DMS79 (cell line): ENCODE measurements around the gene CFAP100.

Experiments
- DNase-seq: peaks from one replicate; lab custom pipeline; 2025; lab: John Stamatoyannopoulos, UW

CFAP100 gene

DNA sequence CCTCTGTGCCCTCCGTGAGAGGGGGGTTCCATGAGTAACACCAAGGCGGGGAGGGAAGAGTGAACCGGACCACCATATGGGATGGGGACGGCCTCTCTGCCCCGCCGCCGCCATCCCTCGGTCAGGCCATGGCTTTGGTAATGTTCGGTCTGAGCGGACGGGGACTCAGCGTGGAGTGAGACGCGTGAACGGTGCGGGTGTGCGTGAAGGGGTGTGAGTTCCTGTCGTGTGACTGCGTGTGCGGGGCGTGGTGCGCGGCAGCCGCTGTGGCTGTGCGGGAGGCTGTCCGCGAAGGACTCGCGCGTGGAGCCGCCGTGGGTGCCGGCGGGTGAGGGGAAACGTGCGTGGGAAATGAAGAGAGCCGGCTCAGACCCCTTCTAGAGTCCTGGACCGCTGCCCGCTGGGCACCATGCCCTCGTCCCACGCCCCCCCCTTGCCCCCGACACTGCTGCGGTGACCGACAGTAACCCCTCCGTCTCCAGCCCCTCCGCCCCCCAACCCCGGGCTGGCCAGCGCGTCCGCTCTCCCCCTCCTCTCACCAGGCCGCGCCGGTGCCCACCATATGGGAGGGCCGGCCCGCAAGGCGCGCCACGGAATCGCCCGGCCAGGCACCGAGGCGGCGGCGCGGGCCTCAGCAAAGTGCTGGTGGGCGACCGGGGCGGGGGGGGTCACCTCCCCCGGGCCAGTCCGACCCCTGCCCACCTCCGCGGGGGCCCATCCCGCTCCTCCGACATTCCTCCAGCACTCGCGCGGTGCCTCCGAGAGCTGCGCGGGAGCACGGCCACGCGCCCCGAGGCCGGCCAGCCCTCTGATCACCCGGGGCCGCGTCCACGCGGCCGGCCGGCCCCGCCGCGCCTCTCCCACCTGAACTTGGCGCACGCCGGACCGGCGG is 38.1 kb upstream of the CFAP100 start:
- no peak for DNase-seq

DNA sequence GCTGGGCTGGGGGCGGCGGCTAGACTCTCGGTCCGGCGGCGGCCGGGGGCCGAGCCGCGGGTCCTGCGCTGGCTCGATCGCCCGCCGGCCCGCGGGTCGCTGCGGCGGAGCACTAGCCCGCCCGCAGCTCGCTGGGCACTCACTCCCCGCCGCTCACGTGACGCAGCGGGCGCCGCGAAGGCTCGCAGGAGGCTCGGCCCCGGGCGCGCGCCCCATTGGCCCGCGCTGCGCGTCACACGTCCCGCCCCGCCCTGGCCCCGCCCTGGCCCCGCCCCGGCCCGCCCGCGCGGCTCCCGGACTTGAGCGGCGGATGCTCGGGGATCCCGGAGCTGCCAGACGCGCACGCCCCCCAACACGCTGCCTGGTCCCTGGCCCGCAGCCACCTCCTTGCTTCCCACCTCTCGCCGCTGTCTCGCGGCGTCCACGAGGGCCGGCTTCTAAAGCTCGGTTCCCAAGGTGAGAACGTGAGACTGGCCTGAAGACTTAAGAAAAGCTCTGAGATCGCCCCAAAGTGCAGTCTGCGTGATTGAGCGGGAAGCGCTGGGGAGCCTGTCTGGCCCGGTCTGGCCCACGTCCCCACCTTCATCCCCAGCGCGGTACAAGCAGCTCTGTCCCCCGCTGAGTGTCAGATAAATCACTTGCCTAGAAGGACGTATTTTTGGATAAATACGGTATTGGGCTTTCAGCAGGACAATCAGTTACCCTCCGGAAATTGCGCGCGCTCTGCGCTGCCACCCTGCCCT is 37.2 kb upstream of the CFAP100 start, which contains the start of gene KLF15:
KLF15 (minus strand) TSS at position 114 of the 743 bp plus-strand sequence. CDS start 4,486 bp downstream, outside the sequence.
- peak; percentile 31 for DNase-seq

DNA sequence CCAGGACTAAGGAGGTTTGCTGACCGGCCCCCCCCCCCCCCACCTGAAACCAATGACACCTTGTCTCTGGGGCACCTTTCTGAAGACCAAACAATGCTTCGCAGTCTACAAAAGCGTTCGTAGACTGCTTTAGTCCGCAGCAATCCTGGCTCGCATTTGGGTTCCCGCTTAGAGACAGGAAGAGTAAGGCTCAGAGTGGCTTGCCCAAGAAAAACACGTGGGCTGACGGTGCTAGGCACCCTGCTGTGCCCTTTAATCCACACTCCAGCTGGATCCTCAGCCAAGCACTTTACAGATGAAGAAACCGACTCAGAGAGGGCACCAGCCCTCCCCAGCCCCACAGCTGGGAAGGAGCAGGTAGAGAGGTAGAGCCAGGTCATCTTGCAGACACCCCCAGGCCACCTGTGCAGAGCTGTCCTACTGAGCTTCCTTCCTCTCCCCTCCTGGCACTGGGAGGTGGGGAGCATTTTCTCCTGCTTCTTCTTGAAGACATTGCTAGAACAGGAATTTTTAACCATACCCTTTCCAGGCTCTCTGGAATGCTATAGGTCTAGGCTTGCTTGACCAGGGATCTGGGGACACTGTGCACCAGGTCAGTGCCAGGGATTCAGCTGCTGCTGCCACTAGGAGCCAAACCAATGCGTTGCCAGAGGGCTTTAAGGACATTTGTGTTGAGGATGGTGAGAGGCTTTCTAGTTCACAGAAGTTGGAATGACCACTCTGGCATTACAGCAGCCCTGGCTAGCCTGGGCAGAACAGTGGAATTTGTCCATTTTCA is 36.5 kb upstream of the CFAP100 start:
- no peak for DNase-seq

DNA sequence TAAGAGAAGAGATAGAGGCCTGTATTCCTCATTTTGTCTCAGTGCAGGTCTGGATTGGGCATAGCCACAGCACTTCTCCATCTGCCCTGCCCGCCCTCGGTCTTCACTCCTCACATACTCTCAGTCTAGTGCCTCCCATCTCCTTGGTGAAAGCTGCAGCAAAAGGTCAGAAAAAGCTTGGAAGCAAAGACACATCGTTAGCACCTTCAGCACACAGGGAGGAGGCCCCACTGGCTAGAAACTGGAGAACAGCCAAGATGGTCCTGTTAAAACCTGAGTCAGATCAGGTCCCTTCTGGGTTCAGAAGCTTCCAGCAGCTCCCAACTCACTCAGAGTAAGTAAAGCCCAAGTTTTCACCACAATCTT is 35.9 kb upstream of the CFAP100 start:
- no peak for DNase-seq

DNA sequence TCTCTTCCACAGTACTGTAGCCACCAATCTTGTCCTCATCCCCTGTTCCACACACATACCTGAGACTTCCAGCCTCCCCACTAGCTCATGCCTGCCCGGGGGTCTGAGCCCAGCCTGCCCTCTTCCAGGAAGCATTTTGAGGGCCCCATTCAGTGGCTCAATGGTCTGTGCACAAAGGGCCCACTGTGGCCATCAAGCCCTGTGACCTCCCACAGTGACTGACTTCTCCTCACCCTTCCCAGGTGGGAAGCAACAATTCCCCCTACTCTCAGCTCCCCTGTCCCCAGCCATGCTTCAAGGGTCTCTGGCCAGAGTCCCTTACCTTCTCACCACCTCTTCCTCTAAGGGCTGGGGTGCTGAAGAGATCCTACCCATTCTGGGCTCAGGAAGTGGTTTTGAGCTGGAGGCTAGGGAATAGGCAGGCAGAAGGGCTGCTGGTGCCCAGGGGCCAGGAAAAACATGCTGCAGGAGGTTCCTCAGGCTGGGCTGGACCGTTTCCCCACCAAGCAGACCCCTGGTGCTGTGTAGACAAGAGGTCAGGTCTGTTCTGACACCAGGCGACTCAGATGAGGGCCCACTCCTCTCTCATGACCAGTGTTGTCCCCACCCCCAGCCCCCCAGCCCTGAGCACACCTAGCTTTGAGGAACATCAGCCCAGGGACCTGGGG is 34.5 kb upstream of the CFAP100 start:
- no peak for DNase-seq

DNA sequence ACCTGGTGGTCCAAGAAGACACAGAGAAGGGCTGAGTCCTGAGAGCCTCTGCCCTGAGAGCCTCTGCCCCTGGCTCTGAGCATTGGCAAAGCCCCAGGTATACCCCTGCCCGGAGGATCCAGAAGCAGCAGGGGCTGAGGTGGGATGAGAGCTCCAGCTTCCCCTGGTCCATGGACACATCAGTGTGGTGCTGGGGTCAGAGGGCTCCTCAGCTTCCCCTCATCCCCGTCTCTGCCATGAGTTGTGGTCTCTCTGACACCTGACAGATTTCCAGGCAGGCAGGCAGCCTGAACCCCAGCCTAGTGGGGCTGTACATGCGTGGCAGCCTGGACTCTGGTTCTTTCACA is 34.0 kb upstream of the CFAP100 start:
- no peak for DNase-seq

DNA sequence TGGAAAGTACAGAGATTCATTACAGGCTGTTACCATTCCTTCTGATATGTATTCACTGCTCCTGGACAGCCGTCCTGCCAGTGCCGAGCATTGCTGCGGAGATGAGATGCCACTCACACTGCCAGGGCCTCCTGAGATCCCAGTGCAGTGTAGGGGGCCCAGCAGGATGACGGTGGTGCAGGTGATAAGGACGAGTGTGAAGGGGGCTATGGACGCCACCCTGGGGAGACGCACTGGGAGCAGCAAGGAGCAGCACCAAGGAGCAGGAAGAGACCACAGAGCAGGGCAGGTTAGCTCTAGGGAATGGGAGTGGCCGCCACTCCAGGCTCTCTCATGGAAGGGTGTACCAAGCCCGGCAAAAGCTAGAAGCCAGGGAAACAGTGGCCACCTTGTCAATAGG is 33.5 kb upstream of the CFAP100 start:
- no peak for DNase-seq

DNA sequence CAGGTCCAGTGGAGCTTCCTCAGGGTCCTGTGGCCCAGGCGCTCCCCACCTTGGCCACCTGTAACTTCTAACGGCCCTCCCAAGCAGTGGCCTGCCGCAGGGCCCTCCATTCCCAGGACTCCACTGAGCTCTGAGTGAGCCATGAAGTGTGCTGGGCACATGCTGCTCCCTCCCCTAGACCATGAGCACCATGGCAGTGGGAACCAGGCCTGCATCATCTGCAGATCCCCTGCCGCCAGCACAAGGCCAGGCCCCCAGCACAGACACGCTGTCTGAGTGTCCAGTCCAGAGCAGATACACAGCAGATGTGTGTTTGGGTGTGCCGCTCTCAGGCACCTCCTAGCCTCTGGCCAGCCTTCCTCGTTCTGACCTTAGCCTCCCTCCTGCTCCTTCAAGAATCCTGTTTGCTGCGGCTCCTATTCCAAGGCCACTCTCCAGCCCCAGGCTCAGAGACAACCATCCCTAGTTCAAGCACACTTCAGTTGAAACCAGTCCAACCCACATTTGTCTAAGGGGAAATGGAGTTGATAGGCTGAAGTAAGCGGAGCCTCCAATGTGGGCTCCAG is 30.5 kb upstream of the CFAP100 start:
- no peak for DNase-seq

DNA sequence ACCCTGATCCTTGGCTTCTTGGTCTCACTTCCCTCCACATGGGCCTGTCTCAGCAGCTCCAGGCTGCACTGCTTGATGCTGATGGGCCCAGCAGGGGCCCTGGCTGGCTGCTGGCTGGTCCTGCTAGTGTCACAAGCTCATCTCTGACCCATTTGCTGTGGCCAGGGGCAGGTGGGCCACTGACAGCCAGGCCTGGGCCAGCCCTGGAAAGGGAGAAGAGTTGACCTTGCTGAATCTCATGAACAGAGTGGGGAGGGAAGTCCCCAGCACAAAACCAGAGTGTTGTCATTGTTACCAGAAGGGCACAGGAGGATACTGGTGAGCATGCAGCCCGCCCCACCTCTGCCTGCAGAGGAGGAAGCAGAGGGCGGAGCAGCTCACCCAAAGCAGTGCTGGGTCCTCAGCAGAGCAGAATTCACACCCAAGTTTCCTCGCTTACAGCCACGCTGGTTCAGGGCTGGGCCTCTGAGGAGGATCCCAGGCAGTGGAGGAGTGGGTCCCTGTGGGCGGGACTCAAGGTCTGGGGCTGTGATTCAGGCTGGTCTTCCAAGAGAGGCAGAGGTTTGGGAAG is 29.9 kb upstream of the CFAP100 start:
- DNase-seq, result no peak

DNA sequence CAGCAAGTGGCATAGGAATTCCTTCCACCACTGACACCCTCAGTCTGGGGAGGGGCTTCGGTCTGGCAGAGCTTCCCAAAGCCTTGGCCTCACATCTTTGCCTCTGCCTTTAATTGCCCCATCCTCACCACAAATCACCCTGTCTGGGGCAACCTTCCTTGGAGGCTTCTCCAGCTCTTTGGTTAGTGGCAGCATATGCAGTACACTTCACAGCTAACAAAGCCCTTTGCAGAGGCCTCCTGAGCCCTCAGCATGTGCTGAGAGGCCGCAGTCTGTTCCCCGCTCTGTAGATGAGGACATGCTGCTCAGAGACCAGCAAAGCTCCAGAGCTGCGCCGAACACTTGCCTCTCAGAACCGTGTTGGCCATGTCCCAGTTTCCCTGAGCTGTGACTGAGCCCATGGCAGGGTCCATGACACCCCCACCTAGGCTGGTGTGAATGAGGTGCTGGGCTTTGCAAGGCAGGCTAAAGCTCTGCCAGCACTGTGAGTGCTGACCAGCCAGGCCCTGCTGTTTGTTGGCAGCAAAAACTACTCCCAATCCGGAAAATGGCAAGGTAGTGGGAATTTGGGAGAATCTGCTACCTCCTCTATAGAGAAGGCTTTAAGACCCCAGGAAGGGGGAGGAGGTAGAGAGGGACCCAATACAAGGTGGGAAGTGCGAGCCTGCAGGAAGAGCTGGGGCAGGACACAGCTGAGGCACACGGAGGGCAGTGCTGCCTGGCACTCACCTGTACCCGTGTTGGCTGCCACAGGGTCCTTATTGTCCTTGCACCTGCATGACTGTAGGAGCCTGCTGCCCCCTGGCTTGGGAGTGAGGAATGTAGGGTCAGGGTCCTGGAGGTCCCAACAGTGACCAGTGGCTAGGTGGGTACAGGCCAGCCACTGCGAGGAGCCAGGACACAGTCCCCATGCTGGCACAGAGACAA is 29.1 kb upstream of the CFAP100 start:
- DNase-seq, result no peak

DNA sequence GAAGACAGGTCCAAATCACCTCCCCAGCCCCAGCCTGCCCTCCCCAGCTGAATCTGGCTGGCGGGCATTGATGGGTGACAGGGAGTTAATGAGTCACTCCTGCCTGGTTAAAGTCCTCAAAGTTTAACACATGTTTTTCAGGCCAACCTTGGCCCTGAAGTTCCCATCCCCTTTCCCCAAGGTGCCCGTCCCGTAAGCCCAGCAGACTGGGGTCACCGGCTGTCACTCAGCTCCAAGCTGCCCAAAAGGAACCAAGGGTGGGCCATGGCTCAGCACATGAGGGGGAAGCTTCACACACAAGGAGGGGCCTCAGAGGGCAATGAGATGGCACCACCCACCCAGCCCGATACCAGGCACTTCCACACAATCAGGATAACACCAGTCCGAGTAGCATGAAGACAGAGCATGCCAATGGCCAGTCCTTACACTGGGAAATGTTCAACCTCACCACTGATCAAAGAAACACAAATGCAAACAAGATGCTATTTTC is 27.3 kb upstream of the CFAP100 start:
- no peak for DNase-seq

DNA sequence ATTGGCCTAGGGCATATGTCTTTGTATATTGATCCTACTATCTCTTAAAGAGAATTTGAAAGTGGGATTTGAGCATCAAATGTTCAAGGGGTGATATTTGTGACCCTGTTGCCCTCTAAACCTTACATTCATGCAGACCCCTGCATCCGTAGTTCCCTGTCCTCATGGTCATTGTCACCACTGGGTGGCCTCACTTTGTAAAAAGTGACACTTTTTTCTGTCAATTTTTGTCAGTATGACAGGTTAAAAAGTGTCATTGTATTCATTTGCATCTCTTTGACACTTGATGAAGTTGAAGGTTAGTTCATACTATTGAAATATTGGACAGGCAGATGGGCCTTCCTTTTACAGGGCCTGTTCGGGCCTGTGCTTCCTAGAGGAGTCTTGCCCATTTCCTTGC is 25.2 kb upstream of the CFAP100 start:
- no peak for DNase-seq

DNA sequence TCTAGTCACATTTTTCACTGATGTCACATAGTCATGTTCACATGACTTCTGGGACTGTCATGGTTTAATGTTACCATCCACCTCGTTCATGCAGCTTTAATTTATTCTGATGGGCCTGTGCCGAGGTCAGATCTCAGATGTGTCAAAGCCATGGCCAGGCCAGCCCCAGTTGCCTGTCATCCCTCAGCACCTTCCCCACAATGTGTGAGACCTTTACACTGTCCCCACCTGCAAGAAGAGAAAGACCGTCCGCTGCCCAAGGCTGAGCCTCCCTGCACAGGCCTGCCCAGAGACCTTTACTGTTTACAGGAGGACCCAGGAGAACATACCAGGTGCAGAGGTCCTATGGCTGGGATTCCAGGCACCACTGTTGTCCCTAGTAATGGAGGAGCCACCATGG is 24.7 kb upstream of the CFAP100 start:
- DNase-seq, result no peak

DNA sequence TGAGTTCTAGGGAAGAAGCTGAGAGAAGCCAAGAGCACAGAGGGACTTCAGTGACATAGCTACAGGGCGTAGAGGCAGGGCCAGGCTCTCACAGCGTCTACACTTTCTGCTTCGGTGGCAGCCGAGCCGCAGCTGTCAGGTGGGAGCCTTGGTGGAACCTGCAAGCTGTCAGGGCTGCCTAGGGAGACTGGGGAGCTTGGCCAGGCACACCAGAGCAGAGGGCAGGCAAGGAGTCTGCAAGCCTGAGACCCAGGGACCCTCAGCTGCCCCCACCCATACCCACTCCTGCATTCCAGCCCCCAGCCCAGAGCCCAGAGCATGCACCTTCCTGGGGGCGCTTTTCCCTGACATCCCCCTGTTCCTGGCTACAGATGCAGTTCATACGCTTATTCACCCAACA is 24.1 kb upstream of the CFAP100 start:
- no peak for DNase-seq

DNA sequence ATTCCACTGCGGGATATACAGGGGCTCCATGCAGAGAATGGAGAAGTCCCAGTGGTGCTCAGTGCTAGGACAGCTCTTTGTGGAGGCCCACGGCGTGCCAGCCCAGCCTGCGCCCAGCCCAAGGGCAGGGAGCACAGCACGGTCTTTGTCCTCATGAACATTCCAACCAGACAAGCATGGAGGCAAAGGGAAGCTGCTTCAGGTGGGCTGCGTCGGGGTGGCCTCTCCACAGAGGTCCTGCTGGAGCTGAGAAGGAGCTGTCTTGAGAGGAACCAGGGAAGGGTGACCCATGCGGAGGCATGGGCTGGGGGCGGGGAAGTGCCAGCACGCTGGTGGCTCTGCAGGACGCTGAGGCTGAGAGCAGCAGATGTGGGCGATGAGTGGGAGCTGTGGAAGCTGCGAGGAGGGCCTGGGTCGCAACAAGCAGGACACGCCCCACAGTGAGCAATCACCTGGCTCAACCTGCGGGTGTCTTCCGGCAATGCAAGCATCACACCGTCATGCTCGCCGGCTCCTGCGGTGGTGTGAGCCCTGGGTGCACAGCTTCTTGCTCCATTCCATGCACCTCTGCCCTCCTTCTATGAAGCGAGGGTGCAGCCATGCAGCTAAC is 23.5 kb upstream of the CFAP100 start:
- no peak for DNase-seq

DNA sequence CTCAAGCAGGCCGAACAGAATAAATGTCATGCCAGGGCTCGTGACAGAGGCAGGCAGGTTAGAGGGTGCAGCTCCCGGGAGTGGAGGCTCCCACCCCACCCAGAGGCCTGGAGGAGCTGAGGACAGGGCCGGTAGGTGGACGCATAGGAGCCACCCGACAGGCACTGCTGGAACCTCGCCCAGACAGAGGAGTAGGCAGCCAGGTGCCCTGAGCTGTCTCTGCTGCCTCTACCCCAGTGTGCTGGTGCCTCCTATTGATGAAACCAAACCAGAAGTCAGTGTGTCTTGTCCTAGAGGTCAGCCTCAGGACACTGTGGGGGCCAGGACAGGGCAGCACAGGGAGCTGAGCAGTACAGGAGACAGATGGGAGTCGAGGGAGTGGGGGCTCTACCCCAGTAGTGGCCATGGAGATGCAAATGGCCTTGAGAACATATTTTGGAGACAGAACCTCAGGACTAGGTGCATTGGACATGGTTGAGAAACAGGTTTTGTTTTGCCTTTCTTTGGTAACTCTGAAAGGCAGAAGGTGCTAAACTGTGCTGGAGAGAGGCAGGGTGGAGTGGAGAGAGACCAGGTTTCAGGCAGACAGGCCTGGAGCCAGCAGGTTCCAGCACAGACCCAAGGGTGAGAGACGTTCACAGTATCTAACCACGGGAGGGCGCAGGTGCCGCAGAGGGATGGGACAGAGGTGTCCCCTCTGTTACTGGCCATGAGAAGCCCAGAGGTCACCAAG is 22.1 kb upstream of the CFAP100 start:
- no peak for DNase-seq

DNA sequence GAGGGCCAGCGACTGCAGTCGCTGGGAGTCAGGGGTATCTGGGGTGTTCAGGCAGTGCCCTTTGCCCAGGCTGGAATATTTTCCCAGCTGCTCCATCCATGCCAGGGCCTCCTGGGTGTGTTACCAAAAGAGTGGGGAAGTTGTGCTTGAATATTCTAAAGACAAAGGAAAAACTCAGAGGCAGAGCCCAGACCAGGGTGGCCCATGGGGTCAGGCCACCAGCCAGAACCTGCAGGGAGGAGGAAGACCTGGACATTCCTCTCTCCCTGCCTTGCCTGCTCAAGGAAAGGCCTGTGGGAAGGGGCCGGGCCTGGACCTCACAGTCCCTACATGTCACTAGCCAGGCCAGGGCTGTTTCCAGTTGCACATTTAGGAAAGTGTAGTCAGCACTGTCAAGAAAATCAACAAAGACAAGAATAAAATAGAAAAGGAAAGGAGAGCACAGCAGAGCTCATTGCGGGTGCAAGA is 21.5 kb upstream of the CFAP100 start:
- no peak for DNase-seq

DNA sequence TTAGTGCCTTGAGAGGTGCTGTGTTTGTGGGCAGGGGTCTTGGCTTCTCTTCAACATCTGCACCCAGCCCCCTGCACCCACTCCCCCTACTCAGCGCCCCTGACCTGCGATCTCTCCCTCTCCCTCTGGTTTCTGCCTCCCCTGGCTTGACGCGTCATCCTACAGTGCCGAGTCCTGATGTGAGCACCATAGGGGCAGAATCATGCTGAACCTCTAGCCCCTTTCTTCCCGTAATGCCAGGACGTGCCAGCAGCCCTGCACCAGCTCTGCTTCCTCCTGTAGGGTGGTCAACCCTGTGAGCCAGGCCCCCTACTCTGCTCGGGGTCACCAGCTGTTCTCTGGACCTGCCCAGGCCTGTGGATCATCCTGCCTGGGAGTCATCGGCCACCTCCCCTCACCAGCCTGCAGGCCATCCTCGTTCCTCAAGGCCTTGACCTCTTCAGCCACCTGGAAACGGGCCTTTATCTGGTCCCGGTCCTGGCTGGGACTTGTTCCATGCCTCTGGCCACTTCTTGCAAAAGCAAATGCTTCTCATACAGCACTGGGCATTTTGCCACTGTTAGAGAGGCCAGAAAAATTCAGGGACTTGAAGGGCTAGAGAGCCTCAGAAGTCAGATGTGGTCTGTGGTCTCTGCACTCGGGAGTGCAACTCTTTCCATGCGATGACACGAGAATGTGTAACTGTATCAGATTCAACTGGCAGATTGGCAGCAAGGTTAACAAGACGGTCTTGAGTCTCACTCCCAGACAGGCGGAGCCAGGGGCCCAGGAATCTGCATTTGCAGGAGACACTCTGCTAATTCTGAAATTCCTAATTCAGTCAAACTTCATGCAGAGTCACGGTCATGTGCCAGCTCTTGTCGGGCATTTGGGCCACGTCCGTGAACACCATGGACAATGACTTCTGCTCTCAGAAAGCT is 20.8 kb upstream of the CFAP100 start:
- DNase-seq, result no peak
